Activated CD4-positive, alpha-beta T cell treated with anti-CD3 and anti-CD28 coated beads, Interleukin-2, amount 10 ng/mL, durations not matched to agents 7 days and 5 days (primary cell): Measurements from ENCODE around the gene STT3B. TPM values are rescaled to one million over a fixed set of nuclear protein-coding genes. Genes with fewer than 3 reads are reported as not detected.
A peak's percentile ranks its signal among the peaks of the same experiment; 100 is the strongest.

Source experiments
- CTCF ChIA-PET: fragments of 350-600 bp; sonication (Branson Sonifier 250); formaldehyde crosslinking; loops from one replicate; lab custom pipeline; 2021; ENCODE audit warnings: antibody characterized with exemption; lab: Charles Lee
- POLR2A ChIA-PET: fragments of 350-600 bp; sonication (Branson Sonifier 250); formaldehyde crosslinking; loops from one replicate; lab custom pipeline; 2021; ENCODE audit warnings: antibody characterized with exemption; lab: Charles Lee
- DNase-seq: peaks from one replicate; pipeline ENCODE4 v3.0.0-alpha.2; 2020
- H3K27ac Mint-ChIP-seq: one replicate; pipeline ENCODE4 v1.8.0; 2021; ENCODE audit warnings: mild to moderate bottlenecking, moderate library complexity, mixed read lengths
- H3K27me3 Mint-ChIP-seq: one replicate; pipeline ENCODE4 v1.8.0; 2021; ENCODE audit warnings: mixed read lengths
- H3K36me3 Mint-ChIP-seq: one replicate; pipeline ENCODE4 v1.8.0; 2021; ENCODE audit warnings: low read depth, mixed read lengths
- H3K4me1 Mint-ChIP-seq: one replicate; pipeline ENCODE4 v1.8.0; 2021; ENCODE audit warnings: mixed read lengths
- H3K4me3 Mint-ChIP-seq: one replicate; pipeline ENCODE4 v1.8.0; 2021; ENCODE audit warnings: mild to moderate bottlenecking, moderate library complexity, mixed read lengths
- H3K9me3 Mint-ChIP-seq: one replicate; pipeline ENCODE4 v1.8.0; 2021; ENCODE audit warnings: mixed read lengths
- total RNA-seq, 2 experiments: library from RNA; stranded (reverse); gene quantifications; one replicate each; pipeline ENCODE4 v1.2.3, GENCODE V29; 2021

The STT3B gene
- total RNA-seq, 2 experiments from 2014 or later, result 143 to 178 TPM

GRCh38 chr3:31541089-31541488 lies 8.4 kb downstream of the STT3B start:
- peaks cover 2% of the 10 kb centered on the region for H3K9me3 Mint-ChIP-seq
- DNase-seq, result no peak
- peak overlapping the region; percentile 9 for H3K27ac Mint-ChIP-seq
- H3K36me3 Mint-ChIP-seq, result peaks cover 49% of the 10 kb centered on the region
- H3K4me3 Mint-ChIP-seq, result no peak overlapping the region
- H3K27me3 Mint-ChIP-seq, result no peaks in the 10 kb centered on the region
- CTCF ChIA-PET, result interaction anchor here (1.8 to 2.7 kb wide), 2 partner anchors 9 kb away, joined by 7 read pairs; partner anchors contain the start of gene STT3B
- H3K4me1 Mint-ChIP-seq, result peaks cover 83% of the 10 kb centered on the region
- POLR2A ChIA-PET, result no interaction called here

GRCh38 chr3:31542246-31542645 lies 9.5 kb downstream of the STT3B start:
- Mint-ChIP-seq H3K9me3 (peaks cover 2% of the 10 kb centered on the region), H3K27me3 (no peaks in the 10 kb centered on the region), H3K4me1 (peaks cover 83% of the 10 kb centered on the region), H3K36me3 (peaks cover 50% of the 10 kb centered on the region), H3K27ac (peak overlapping the region; percentile 5), H3K4me3 (no peak overlapping the region)
- CTCF ChIA-PET, result interaction anchor here (0.6 to 1.0 kb wide), 2 partner anchors 10 to 81 kb away, joined by 3 to 4 read pairs; no protein-coding TSS in a partner anchor
- no peak for DNase-seq
- POLR2A ChIA-PET, result no interaction called here

- no peak overlapping the region for H3K27ac Mint-ChIP-seq
- H3K36me3 Mint-ChIP-seq, result peaks cover 41% of the 10 kb centered on the region
- H3K4me1 Mint-ChIP-seq, result peaks cover 81% of the 10 kb centered on the region
- peaks cover 2% of the 10 kb centered on the region for H3K9me3 Mint-ChIP-seq
- no peaks in the 10 kb centered on the region for H3K27me3 Mint-ChIP-seq
- POLR2A ChIA-PET, result no interaction called here
- DNase-seq, result no peak
- no peak overlapping the region for H3K4me3 Mint-ChIP-seq
- CTCF ChIA-PET, result no interaction called here
Observed at GRCh38 chr3:31543375-31543774, 10.7 kb downstream of the STT3B start.

- DNase-seq, result no peak
- Mint-ChIP-seq H3K4me3 (peak overlapping the region; percentile 16), H3K36me3 (peaks cover 31% of the 10 kb centered on the region), H3K9me3 (no peaks in the 10 kb centered on the region), H3K27me3 (no peaks in the 10 kb centered on the region), H3K4me1 (peaks cover 75% of the 10 kb centered on the region), H3K27ac (no peak overlapping the region)
- CTCF ChIA-PET, result no interaction called here
- POLR2A ChIA-PET, result interaction anchor here (1.6 kb wide), 1 partner anchor 12 kb away, joined by 5 read pairs; the partner anchor contains the start of gene STT3B
Observed at GRCh38 chr3:31544634-31545033, 11.9 kb downstream of the STT3B start.

- no peak for DNase-seq
- Mint-ChIP-seq H3K4me3 (no peak overlapping the region), H3K27ac (no peak overlapping the region), H3K27me3 (no peaks in the 10 kb centered on the region), H3K36me3 (peaks cover 27% of the 10 kb centered on the region), H3K9me3 (no peaks in the 10 kb centered on the region), H3K4me1 (peaks cover 76% of the 10 kb centered on the region)
- ChIA-PET CTCF (interaction anchor here (0.6 to 1.2 kb wide), 8 partner anchors 10 to 359 kb away, joined by 3 to 4 read pairs (median 3); partner anchors contain the start of gene STT3B), POLR2A (interaction anchor here (1.6 kb wide), 1 partner anchor 14 kb away, joined by 5 read pairs; the partner anchor contains the start of gene STT3B)
Observed at GRCh38 chr3:31546162-31546561, 13.4 kb downstream of the STT3B start.

GRCh38 chr3:31546725-31547124 lies 14.0 kb downstream of the STT3B start:
- no peak for DNase-seq
- H3K27ac Mint-ChIP-seq, result peak overlapping the region; percentile 9
- no peak overlapping the region for H3K4me3 Mint-ChIP-seq
- H3K9me3 Mint-ChIP-seq, result no peaks in the 10 kb centered on the region
- no peaks in the 10 kb centered on the region for H3K27me3 Mint-ChIP-seq
- peaks cover 78% of the 10 kb centered on the region for H3K4me1 Mint-ChIP-seq
- ChIA-PET CTCF (interaction anchor here (0.8 to 1.2 kb wide), 3 partner anchors 10 to 16 kb away, joined by 3 read pairs; partner anchors contain the start of gene STT3B), POLR2A (no interaction called here)
- H3K36me3 Mint-ChIP-seq, result peaks cover 27% of the 10 kb centered on the region

GRCh38 chr3:31550452-31551251 lies 17.9 kb downstream of the STT3B start:
- Mint-ChIP-seq H3K9me3 (peaks cover 4% of the 10 kb centered on the region), H3K4me1 (peaks cover 70% of the 10 kb centered on the region), H3K36me3 (peaks cover 28% of the 10 kb centered on the region), H3K4me3 (no peak overlapping the region), H3K27ac (no peak overlapping the region), H3K27me3 (no peaks in the 10 kb centered on the region)
- POLR2A ChIA-PET, result no interaction called here
- peak; percentile 29 for DNase-seq
- CTCF ChIA-PET, result interaction anchor here (0.5 to 1.6 kb wide), 4 partner anchors 10 to 181 kb away, joined by 3 to 7 read pairs (median 5); no protein-coding TSS in a partner anchor

GRCh38 chr3:31551646-31552045 lies 18.9 kb downstream of the STT3B start:
- DNase-seq, result no peak
- Mint-ChIP-seq H3K9me3 (peaks cover 7% of the 10 kb centered on the region), H3K4me3 (no peak overlapping the region), H3K4me1 (peaks cover 65% of the 10 kb centered on the region), H3K27me3 (no peaks in the 10 kb centered on the region), H3K27ac (no peak overlapping the region), H3K36me3 (peaks cover 31% of the 10 kb centered on the region)
- POLR2A ChIA-PET, result no interaction called here
- CTCF ChIA-PET, result interaction anchor here (0.6 kb wide), 1 partner anchor 193 kb away, joined by 3 read pairs; no protein-coding TSS in a partner anchor

- Mint-ChIP-seq H3K27me3 (no peaks in the 10 kb centered on the region), H3K27ac (no peak overlapping the region)
Observed at GRCh38 chr3:31552103-31552502, 19.4 kb downstream of the STT3B start.

GRCh38 chr3:31553258-31553657 lies 20.5 kb downstream of the STT3B start:
- Mint-ChIP-seq H3K4me1 (peaks cover 62% of the 10 kb centered on the region), H3K4me3 (no peak overlapping the region), H3K9me3 (peaks cover 15% of the 10 kb centered on the region), H3K27me3 (no peaks in the 10 kb centered on the region), H3K27ac (no peak overlapping the region), H3K36me3 (peaks cover 35% of the 10 kb centered on the region)
- CTCF ChIA-PET, result interaction anchor here (2.1 kb wide), 1 partner anchor 20 kb away, joined by 5 read pairs; the partner anchor contains the start of gene STT3B
- no peak for DNase-seq
- POLR2A ChIA-PET, result no interaction called here

More at GRCh38 chr3:31552103-31552502, 19.4 kb downstream of the STT3B start:
- no peak for DNase-seq
- H3K36me3 Mint-ChIP-seq, result peaks cover 33% of the 10 kb centered on the region
- peaks cover 12% of the 10 kb centered on the region for H3K9me3 Mint-ChIP-seq
- no peak overlapping the region for H3K4me3 Mint-ChIP-seq
- CTCF ChIA-PET, result interaction anchor here (0.6 kb wide), 1 partner anchor 192 kb away, joined by 3 read pairs; no protein-coding TSS in a partner anchor
- H3K4me1 Mint-ChIP-seq, result peaks cover 66% of the 10 kb centered on the region
- POLR2A ChIA-PET, result no interaction called here

- Mint-ChIP-seq H3K9me3 (peaks cover 25% of the 10 kb centered on the region), H3K4me1 (peaks cover 72% of the 10 kb centered on the region), H3K27ac (no peak overlapping the region), H3K36me3 (peaks cover 52% of the 10 kb centered on the region), H3K4me3 (no peak overlapping the region), H3K27me3 (no peaks in the 10 kb centered on the region)
- ChIA-PET POLR2A (interaction anchor here (0.7 kb wide), 1 partner anchor 10 kb away, joined by 3 read pairs; no protein-coding TSS in a partner anchor), CTCF (interaction anchor here (0.6 to 0.7 kb wide), 2 partner anchors 77 to 206 kb away, joined by 4 read pairs; no protein-coding TSS in a partner anchor)
- DNase-seq, result no peak
Observed at GRCh38 chr3:31555204-31555603, 22.5 kb downstream of the STT3B start.

- Mint-ChIP-seq H3K27me3 (no peaks in the 10 kb centered on the region), H3K4me1 (peaks cover 68% of the 10 kb centered on the region), H3K36me3 (peaks cover 46% of the 10 kb centered on the region), H3K4me3 (peak overlapping the region; percentile 3), H3K9me3 (peaks cover 28% of the 10 kb centered on the region), H3K27ac (peak overlapping the region; percentile 55)
- ChIA-PET CTCF (no interaction called here), POLR2A (no interaction called here)
- no peak for DNase-seq
Observed at GRCh38 chr3:31559872-31560534, 27.3 kb downstream of the STT3B start.
